AG20443 (cell line): ENCODE data around the gene LRCOL1.

Experiments used
- DNase-seq: peaks from one replicate; pipeline ENCODE4 v3.0.0; 2012; ENCODE audit warnings: low spot score, mixed read lengths

LRCOL1 gene

DNA sequence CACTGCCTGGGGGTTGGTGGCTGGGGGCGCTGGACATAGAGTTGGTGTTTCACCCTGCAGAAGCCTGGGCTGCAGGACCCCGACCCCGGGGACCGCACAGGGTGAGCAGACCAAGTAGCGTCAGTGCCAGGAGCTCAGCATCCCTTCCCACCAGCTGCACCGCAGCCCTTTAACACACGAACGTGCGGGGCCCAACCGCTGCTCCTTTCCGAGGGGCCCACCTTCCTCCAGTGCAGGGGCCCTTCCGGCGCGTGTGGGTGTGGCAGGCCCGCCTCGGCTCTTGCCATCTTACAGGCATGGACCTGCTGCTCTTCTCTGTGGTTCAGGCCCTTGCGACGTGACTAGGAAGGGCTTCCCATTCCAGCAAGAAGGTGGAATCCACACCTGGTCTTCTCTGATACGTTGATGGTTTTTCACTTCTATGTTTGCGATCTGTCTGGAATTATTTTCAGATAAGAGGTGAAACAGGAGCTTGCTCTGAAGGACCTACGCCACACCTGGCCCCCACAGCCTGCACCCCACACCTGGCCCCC lies 47.8 kb downstream of the LRCOL1 start:
- DNase-seq: no peak

GRCh38 chr12:132561427-132562156 lies 48.8 kb downstream of the LRCOL1 start:
- DNase-seq: peak; percentile 33

DNA sequence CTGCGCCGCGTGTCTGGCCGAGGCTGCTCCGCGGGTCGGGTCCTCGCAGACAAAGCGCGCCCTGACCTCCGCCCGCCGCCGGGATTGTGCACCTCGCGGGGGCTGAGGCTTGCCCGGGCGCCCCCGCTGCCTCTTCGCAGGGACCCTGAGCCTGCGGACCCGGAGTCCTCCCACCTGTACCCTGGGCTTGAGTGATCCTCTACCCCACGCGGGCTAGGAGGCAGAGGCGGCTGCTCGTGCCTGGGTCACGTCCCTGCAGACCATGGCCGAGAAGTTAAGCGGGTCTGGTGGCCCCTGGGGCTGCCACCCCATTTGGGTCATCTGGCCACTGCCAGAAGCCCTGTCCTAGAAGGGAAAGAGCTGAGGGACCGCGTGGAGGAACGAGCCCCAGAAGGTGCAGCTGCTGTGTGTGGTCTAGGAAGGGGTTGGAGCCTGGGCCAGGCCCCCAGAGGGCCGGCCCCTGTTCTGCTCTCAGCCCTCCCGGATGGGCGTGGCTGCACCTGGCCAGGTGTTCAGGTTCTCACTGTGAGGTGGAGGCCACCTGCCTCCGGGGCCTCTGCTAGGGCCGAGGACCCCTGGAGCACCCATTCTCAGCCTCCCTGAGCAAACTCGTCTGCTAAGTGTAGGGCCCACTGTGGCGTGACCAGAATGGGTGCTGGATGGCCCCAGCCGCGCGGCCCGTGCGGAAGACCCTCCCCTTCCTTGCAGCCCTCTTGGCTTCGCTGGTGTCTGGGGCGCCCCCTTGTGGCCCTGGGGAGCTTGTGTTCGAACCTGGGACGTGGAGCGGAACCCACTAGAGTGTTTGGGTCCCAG lies 49.6 kb downstream of the LRCOL1 start:
- DNase-seq: peak; percentile 71

DNA sequence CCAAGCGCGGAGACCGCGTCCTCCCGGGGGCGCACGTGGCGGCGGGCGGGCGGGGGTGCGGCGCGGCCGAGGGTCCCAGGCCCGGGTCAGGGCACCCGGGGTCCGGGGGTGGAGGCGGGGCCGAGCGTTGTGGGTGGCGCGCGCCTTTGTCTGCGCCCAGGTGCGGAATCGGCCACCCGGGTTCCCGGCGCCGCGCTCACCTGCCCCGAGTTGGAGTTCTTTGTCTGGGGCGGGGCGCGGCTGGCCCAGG lies 50.1 kb downstream of the LRCOL1 start:
- no peak for DNase-seq

DNA sequence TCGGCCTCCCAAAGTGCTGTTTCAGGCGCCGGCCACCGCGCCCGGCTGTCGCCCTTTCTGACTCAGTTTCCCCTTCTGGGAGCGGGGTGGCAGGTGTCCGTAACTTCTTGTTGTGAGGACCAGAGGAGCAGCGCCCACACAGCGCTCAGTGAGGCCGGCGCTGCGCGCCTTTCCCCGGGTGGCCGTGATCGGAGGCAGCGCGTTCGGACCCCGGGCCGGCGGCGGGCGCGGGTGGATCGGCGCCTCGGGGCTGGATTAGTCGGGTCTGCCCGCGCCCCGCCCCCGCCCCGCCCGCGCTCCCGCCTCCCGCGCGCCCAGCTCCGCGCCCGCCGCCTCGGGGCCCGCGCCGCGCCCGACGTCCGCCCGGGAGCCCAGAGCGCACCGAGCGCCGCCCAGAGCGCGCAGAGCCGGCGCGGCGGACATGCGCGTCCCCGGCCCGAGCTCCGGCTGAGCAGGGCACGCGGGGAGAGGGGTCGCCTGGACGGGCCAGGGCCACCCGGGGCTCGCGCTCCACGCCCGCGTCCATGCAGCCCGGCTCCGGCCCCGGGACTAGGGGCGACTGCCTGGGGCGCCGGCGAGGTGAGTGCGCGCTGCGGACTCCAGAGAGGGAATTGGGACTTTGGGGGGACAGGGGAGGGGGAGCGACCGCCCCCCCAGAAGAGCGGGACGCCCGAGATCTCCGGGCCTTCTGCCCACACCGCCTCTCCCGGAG lies 50.6 kb downstream of the LRCOL1 start:
- peak; percentile 96 for DNase-seq

GRCh38 chr12:132558861-132559623 lies 51.3 kb downstream of the LRCOL1 start:
- no peak for DNase-seq

DNA sequence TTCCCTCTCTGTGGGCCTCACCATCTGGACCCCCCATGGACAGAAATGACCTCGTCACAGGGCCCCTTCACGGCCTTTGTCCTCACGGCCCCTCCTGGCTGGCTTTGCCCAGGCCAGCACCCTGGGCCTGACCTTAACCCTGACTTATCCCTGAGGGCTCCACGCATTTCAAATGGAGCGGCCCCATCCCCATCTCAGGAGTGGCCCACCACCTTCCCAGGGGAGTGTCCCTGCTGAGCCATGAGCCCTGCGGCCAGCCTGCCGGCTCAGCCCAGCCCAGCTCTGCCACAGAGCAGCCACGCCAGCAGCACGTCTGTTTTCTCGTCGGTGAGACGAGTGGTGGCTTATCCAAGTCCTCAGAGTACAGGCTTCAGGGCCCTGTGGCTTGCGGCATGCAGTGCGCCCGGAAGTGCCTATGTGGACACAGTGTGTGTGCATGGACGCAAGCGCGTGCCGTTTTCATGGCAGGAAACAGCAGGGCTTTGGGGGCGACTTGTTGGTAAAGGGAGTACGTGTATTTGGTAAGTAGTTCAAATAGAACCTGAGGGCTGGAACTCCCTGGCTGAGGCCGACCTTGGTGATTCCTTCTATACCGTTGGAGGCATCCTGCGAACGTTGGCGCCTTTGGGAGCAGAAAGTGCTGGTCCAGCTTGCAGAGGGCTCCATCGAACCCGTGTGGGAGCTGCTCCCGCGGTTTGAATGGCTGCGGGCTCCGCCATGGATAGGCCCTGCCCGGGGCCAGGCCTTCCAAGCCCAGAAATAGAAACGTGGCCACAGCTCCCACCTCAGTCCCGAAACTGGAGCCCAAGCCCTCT lies 52.1 kb downstream of the LRCOL1 start:
- no peak for DNase-seq

GRCh38 chr12:132557291-132558015 lies 52.9 kb downstream of the LRCOL1 start:
- no peak for DNase-seq

DNA sequence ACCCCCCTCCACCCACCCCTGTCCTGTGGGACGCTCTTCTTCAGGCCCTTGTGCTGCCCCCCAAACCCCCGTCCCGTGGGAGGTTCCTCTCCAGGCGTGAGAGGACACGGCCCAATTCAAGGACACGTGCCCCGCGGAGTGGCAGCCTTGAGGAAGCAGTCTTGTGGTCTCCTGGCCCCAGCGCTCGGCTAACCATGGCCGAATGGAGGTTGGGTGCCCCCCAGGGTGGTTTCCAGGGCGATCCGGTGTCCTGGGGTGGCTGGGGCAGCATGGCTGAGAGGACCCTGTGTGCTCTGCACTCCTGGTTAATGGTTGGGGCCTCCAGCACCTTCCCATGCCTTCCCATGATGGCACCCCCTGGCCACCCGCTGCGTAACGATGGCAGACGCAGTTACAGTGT lies 53.6 kb downstream of the LRCOL1 start:
- DNase-seq: no peak

GRCh38 chr12:132556216-132556615 lies 54.2 kb downstream of the LRCOL1 start:
- DNase-seq: no peak

GRCh38 chr12:132555686-132556085 lies 54.7 kb downstream of the LRCOL1 start:
- no peak for DNase-seq

- no peak for DNase-seq
Measured at GRCh38 chr12:132554845-132555630, 55.3 kb downstream of the LRCOL1 start.
